ENCODE results near the gene SLC25A25. TPM values are rescaled to one million over a fixed set of nuclear protein-coding genes. Genes with fewer than 3 reads are reported as not detected.

The SLC25A25 gene
- total and polyA plus RNA-seq, 2 donors (not counting 3 experiments of a cell fraction or from before 2014, with no cell fraction given), result 18.1 to 20.2 TPM

DNA sequence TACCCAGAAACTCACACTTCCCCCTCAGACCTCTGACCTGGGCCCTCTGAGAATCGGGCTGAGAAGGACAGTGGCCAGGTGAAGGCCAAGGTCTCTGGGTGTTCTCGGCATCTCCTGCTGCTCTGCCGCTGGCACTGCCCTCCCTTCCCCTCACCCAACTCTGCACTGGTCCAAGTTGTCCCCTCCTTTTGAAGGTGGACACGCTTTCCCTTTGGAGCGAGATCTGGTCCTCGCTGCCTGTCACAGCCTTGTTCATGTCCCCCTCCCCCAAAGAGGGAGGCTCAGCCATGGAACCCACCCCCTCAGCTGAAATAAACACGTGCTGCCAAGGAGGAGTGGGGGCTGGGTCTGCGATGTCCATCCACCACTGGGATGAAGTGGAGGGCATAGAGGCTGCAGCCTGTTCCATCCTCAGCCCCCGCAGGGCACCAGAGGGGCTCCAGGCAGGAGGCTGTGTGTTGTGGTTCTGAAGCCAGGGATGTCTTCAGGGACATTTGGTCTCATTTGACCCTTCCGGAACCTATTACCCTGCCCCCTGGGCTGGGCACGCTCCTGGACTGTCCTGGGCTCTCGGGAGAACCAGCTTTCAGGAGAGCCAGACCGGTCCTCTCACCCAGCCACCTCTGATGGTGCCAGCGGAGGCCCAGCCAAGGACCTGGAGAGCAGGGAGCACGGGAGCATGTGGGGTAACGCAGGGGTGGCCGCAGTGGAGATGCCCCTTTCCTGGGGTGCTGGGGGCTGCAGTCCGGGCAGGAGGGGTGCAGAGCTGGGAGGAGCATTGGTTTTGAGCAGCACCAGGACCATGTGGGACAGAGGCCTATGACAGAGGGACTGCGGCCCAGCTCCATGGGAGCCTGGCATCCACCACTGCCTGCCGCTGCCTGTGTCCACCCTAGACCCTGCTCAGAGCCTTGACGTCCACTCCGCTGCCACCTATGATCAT, 76.5 kb downstream of the SLC25A25 start:
- dilution Hi-C loops (cut with MboI; ENCODE audit: extremely low pct_ligation_motif_present, low sequenced_read_pairs), result no loop called here
- no peak overlapping the region for H2AFZ ChIP-seq (ENCODE audit: low read depth, low read length)

DNA sequence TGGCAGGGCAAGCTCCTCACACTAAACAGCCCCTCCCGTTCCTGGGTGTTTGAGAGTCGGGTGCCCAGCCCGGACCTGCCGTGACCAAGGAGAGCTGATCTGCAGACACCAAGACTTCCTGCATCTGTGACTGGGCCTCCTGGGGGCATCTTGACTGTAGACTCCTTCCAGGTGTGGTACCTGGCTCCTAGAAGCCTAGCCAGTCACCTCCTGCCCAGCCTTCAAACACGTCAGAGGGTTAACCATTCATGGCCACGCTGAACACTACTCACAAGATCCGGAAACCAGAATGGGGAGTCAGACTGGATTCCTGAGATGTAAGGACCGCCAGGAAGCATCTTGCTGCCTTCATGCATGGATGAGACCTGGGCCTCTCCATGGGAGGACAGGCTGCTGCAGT, 77.5 kb downstream of the SLC25A25 start:
- FAIRE-seq (no peak), DNase-seq (ENCODE audit: low read depth, low spot score) (no peak)
- H3K9me3 ChIP-seq (replicated peaks; ENCODE audit: control insufficient read depth, insufficient read depth, low read length), result no peaks in the 10 kb centered on the region
- H3K4me3 ChIP-seq (replicated peaks in 1 of 3; ENCODE audit: insufficient read depth in 1 of 3, low read depth in 1 of 3, low read length in 3 of 3), result no peak overlapping the region
- H3K27ac ChIP-seq (ENCODE audit: insufficient read depth, low read depth, low read length), result no peak overlapping the region
- H3K4me1 ChIP-seq (ENCODE audit: control insufficient read depth, extremely low read depth, insufficient read depth, low read length), result no peaks in the 10 kb centered on the region
- H3K9ac ChIP-seq (replicated peaks; ENCODE audit: extremely low read depth, insufficient read depth, low read length), result no peak overlapping the region
- BruUV-seq (replicated peaks), result no TSS peak
- H3K79me2 ChIP-seq (ENCODE audit: control insufficient read depth, insufficient read depth, low read length), result no peaks in the 10 kb centered on the region
- H3K4me2 ChIP-seq (ENCODE audit: insufficient read depth, low read length), result no peak overlapping the region
- TF ChIP-seq CTCF (IDR thresholded peaks at IDR 0.05; ENCODE audit: extremely low read depth in 1 of 2, insufficient read depth in 1 of 2, low read depth in 1 of 2, low read length in 2 of 2) (no peak), EZH2 (IDR thresholded peaks at IDR 0.05; ENCODE audit: borderline replicate concordance, low read depth, low read length, severe bottlenecking) (no peak), MYC (IDR thresholded peaks at IDR 0.05; ENCODE audit: low read depth, low read length) (no peak), POLR2A (IDR thresholded peaks at IDR 0.05; ENCODE audit: low read depth, low read length) (no peak), POLR2AphosphoS5 (IDR thresholded peaks at IDR 0.05; ENCODE audit: insufficient read depth, low read depth, low read length) (no peak), MAX (IDR thresholded peaks at IDR 0.05; ENCODE audit: insufficient read depth, insufficient read length) (no peak)
- dilution Hi-C loops (cut with MboI; ENCODE audit: extremely low pct_ligation_motif_present, low sequenced_read_pairs) (no loop called here), intact Hi-C loops (cut with micrococcal nuclease) (no loop called here)
- no peaks in the 10 kb centered on the region for H3K36me3 ChIP-seq (ENCODE audit: control insufficient read depth in 2 of 2, extremely low read depth in 1 of 2, insufficient read depth in 2 of 2, low read length in 2 of 2)
- POLR2A ChIA-PET, result no interaction called here
- H4K20me1 ChIP-seq (replicated peaks; ENCODE audit: control insufficient read depth, extremely low read depth, insufficient read depth, low read length), result no peaks in the 10 kb centered on the region
- CTCF ChIA-PET, result interaction anchor here (0.7 to 2.0 kb wide), 2 partner anchors 9 to 28 kb away, joined by 3 to 7 read pairs; no protein-coding TSS in a partner anchor
- H2AFZ ChIP-seq (ENCODE audit: low read depth, low read length), result no peak overlapping the region
- no peaks in the 10 kb centered on the region for H3K27me3 ChIP-seq (ENCODE audit: control insufficient read depth in 2 of 2, insufficient read depth in 2 of 2, low read length in 2 of 2)
- no peaks in the 10 kb centered on the region for H3K9me1 ChIP-seq (replicated peaks; ENCODE audit: control insufficient read depth, extremely low read depth, insufficient read depth, low read length)

More for the DNA sequence above, 76.5 kb downstream of the SLC25A25 start:
- H3K4me3 ChIP-seq (replicated peaks in 1 of 3; ENCODE audit: insufficient read depth in 1 of 3, low read depth in 1 of 3, low read length in 3 of 3), result no peak overlapping the region
- no peaks in the 10 kb centered on the region for H3K36me3 ChIP-seq (ENCODE audit: control insufficient read depth in 2 of 2, extremely low read depth in 1 of 2, insufficient read depth in 2 of 2, low read length in 2 of 2)
- H3K4me2 ChIP-seq (ENCODE audit: insufficient read depth, low read length), result no peak overlapping the region
- no TSS peak for BruUV-seq (replicated peaks)
- no peaks in the 10 kb centered on the region for H3K9me1 ChIP-seq (replicated peaks; ENCODE audit: control insufficient read depth, extremely low read depth, insufficient read depth, low read length)
- H3K4me1 ChIP-seq (ENCODE audit: control insufficient read depth, extremely low read depth, insufficient read depth, low read length), result no peaks in the 10 kb centered on the region
- H3K27me3 ChIP-seq (ENCODE audit: control insufficient read depth in 2 of 2, insufficient read depth in 2 of 2, low read length in 2 of 2), result no peaks in the 10 kb centered on the region
- H3K9ac ChIP-seq (replicated peaks; ENCODE audit: extremely low read depth, insufficient read depth, low read length), result no peak overlapping the region
- H3K9me3 ChIP-seq (replicated peaks; ENCODE audit: control insufficient read depth, insufficient read depth, low read length), result no peaks in the 10 kb centered on the region
- ChIA-PET CTCF (no interaction called here), POLR2A (no interaction called here)
- FAIRE-seq, result no peak
- H3K27ac ChIP-seq (ENCODE audit: insufficient read depth, low read depth, low read length), result no peak overlapping the region
- intact Hi-C loops (cut with micrococcal nuclease), result no loop called here
- no peaks in the 10 kb centered on the region for H3K79me2 ChIP-seq (ENCODE audit: control insufficient read depth, insufficient read depth, low read length)
- DNase-seq (ENCODE audit: low read depth, low spot score), result no peak
- H4K20me1 ChIP-seq (replicated peaks; ENCODE audit: control insufficient read depth, extremely low read depth, insufficient read depth, low read length), result no peaks in the 10 kb centered on the region
- TF ChIP-seq FOS (IDR thresholded peaks at IDR 0.05; ENCODE audit: borderline replicate concordance, insufficient read depth, low read length), result no peak

All from endothelial cell of umbilical vein (primary cell).